HEK293 (cell line): ENCODE data around the gene GSAP.

Experiments used
- MEIS1 ChIP-seq: sonication (generic); formaldehyde crosslinking; IDR thresholded peaks from 2 replicates; pipeline ENCODE4 v1.8.1; 2022; ENCODE audit warnings: missing genetic modification reagents, mild to moderate bottlenecking, borderline replicate concordance
- ZNF10 ChIP-seq: fragments of 450-650 bp; formaldehyde crosslinking; IDR thresholded peaks from 2 replicates; pipeline ENCODE4 v1.5.1; 2017; ENCODE audit warnings: missing biosample characterization, missing genetic modification characterization
- ZNF133 ChIP-seq: fragments of 450-650 bp; formaldehyde crosslinking; IDR thresholded peaks from 2 replicates; pipeline ENCODE4 v1.5.1; 2016; ENCODE audit warnings: missing biosample characterization, missing genetic modification characterization
- ZNF239 ChIP-seq: fragments of 450-650 bp; formaldehyde crosslinking; IDR thresholded peaks from 2 replicates; pipeline ENCODE4 v1.5.1; 2016; ENCODE audit warnings: missing biosample characterization, missing genetic modification characterization
- ZNF791 ChIP-seq: fragments of 450-650 bp; formaldehyde crosslinking; IDR thresholded peaks from 2 replicates; pipeline ENCODE4 v1.5.1; 2016; ENCODE audit warnings: missing biosample characterization, missing genetic modification characterization
- TF ChIP-seq, protein P1 (sequence below): fragments of 450-650 bp; formaldehyde crosslinking; IDR thresholded peaks from 2 replicates; pipeline ENCODE4 v1.5.1; 2016; ENCODE audit warnings: missing biosample characterization, missing genetic modification characterization, low read depth
- TF ChIP-seq, protein P2 (sequence below): fragments of 450-650 bp; formaldehyde crosslinking; IDR thresholded peaks from 2 replicates; pipeline ENCODE4 v1.5.1; 2016; ENCODE audit warnings: missing biosample characterization, missing genetic modification characterization

DNA sequence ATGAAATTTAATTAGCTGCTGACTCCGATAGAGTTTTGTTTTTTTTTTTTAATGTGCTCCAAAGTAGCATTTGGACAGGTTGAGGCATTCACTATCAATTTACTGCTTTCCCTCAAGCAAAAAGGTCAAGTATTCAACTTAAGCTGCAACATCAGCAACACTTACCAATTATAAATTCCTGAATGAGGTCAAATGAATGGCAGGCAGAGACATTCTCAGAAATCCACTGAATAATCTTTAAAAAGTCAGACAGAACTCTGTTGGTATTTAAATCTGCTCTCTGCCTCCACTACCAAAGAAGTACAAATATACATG, 62.8 kb downstream of the GSAP start:
- TF ChIP-seq ZNF10 (tag by site-specific recombination) (no peak), ZNF133 (tag by site-specific recombination) (no peak), MEIS1 (no peak), ZNF791 (tag by site-specific recombination) (no peak), ZNF239 (no peak)
- TF ChIP-seq, protein P1, sequence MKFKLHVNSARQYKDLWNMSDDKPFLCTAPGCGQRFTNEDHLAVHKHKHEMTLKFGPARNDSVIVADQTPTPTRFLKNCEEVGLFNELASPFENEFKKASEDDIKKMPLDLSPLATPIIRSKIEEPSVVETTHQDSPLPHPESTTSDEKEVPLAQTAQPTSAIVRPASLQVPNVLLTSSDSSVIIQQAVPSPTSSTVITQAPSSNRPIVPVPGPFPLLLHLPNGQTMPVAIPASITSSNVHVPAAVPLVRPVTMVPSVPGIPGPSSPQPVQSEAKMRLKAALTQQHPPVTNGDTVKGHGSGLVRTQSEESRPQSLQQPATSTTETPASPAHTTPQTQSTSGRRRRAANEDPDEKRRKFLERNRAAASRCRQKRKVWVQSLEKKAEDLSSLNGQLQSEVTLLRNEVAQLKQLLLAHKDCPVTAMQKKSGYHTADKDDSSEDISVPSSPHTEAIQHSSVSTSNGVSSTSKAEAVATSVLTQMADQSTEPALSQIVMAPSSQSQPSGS (tag by site-specific recombination), result no peak
- TF ChIP-seq, protein P2, sequence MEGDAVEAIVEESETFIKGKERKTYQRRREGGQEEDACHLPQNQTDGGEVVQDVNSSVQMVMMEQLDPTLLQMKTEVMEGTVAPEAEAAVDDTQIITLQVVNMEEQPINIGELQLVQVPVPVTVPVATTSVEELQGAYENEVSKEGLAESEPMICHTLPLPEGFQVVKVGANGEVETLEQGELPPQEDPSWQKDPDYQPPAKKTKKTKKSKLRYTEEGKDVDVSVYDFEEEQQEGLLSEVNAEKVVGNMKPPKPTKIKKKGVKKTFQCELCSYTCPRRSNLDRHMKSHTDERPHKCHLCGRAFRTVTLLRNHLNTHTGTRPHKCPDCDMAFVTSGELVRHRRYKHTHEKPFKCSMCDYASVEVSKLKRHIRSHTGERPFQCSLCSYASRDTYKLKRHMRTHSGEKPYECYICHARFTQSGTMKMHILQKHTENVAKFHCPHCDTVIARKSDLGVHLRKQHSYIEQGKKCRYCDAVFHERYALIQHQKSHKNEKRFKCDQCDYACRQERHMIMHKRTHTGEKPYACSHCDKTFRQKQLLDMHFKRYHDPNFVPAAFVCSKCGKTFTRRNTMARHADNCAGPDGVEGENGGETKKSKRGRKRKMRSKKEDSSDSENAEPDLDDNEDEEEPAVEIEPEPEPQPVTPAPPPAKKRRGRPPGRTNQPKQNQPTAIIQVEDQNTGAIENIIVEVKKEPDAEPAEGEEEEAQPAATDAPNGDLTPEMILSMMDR, result no peak
